ENCODE data around the gene FOXK1.

The FOXK1 gene

GRCh38 chr7:4782333-4783291 is 100.5 kb downstream of the FOXK1 start:
- H3K4me2 ChIP-seq (ENCODE audit: low read length) = no peak overlapping the region
- no peaks in the 10 kb centered on the region for H3K9me3 ChIP-seq (ENCODE audit: insufficient read depth, low read length)
- H3K9ac ChIP-seq (ENCODE audit: low read length) = no peak overlapping the region
- no peak overlapping the region for H2AFZ ChIP-seq (ENCODE audit: low read depth, low read length)
- H4K20me1 ChIP-seq (ENCODE audit: insufficient read depth, low read length) = no peaks in the 10 kb centered on the region
- H3K4me3 ChIP-seq (ENCODE audit: low read length) = no peak overlapping the region
- H3K79me2 ChIP-seq (ENCODE audit: low read length) = peaks cover 8% of the 10 kb centered on the region
- no peaks in the 10 kb centered on the region for H3K36me3 ChIP-seq (replicated peaks; ENCODE audit: low read depth, low read length)
- H3K4me1 ChIP-seq (ENCODE audit: low read length) = no peaks in the 10 kb centered on the region
- TF ChIP-seq EZH2phosphoT487 (IDR thresholded peaks at IDR 0.05; ENCODE audit: low read depth) (no peak), CTCF (IDR thresholded peaks at IDR 0.05; ENCODE audit: low read depth, low read length) (no peak)
- no peak overlapping the region for H3K27ac ChIP-seq (ENCODE audit: low read length)
- no peaks in the 10 kb centered on the region for H3K27me3 ChIP-seq (ENCODE audit: low read depth, low read length)

- Histone ChIP-seq H3K4me1 (ENCODE audit: low read length) (no peaks in the 10 kb centered on the region), H3K27me3 (ENCODE audit: low read depth, low read length) (no peaks in the 10 kb centered on the region), H3K9me3 (ENCODE audit: insufficient read depth, low read length) (no peaks in the 10 kb centered on the region), H3K4me2 (ENCODE audit: low read length) (no peak overlapping the region), H3K79me2 (ENCODE audit: low read length) (peaks cover 1% of the 10 kb centered on the region; the same call in 1 of the 2 replicates), H2AFZ (ENCODE audit: low read depth, low read length) (no peak overlapping the region), H3K27ac (ENCODE audit: low read length) (no peak overlapping the region), H3K9ac (ENCODE audit: low read length) (no peak overlapping the region), H3K36me3 (replicated peaks; ENCODE audit: low read depth, low read length) (no peaks in the 10 kb centered on the region), H4K20me1 (ENCODE audit: insufficient read depth, low read length) (no peaks in the 10 kb centered on the region), H3K4me3 (ENCODE audit: low read length) (no peak overlapping the region)
- no peak for TF ChIP-seq CTCF (IDR thresholded peaks at IDR 0.05; ENCODE audit: low read depth, low read length)
- TF ChIP-seq EZH2phosphoT487 (IDR thresholded peaks at IDR 0.05; ENCODE audit: low read depth) = no peak
Observed at GRCh38 chr7:4783292-4783652, 101.2 kb downstream of the FOXK1 start.

- H4K20me1 ChIP-seq (ENCODE audit: insufficient read depth, low read length) = no peaks in the 10 kb centered on the region
- no peak overlapping the region for H3K9ac ChIP-seq (ENCODE audit: low read length)
- TF ChIP-seq EZH2phosphoT487 (IDR thresholded peaks at IDR 0.05; ENCODE audit: low read depth) = no peak
- no peak for TF ChIP-seq CTCF (IDR thresholded peaks at IDR 0.05; ENCODE audit: low read depth, low read length)
- no peaks in the 10 kb centered on the region for H3K79me2 ChIP-seq (ENCODE audit: low read length)
- H3K27ac ChIP-seq (ENCODE audit: low read length) = no peak overlapping the region
- no peaks in the 10 kb centered on the region for H3K27me3 ChIP-seq (ENCODE audit: low read depth, low read length)
- H3K4me2 ChIP-seq (ENCODE audit: low read length) = no peak overlapping the region
- H3K4me1 ChIP-seq (ENCODE audit: low read length) = no peaks in the 10 kb centered on the region
- H3K9me3 ChIP-seq (ENCODE audit: insufficient read depth, low read length) = no peaks in the 10 kb centered on the region
- no peak overlapping the region for H2AFZ ChIP-seq (ENCODE audit: low read depth, low read length)
- no peaks in the 10 kb centered on the region for H3K36me3 ChIP-seq (replicated peaks; ENCODE audit: low read depth, low read length)
- no peak overlapping the region for H3K4me3 ChIP-seq (ENCODE audit: low read length)
Observed at GRCh38 chr7:4783762-4784351, 101.8 kb downstream of the FOXK1 start.

- H3K27me3 ChIP-seq (ENCODE audit: low read depth, low read length) = no peaks in the 10 kb centered on the region
- H3K36me3 ChIP-seq (replicated peaks; ENCODE audit: low read depth, low read length) = no peaks in the 10 kb centered on the region
- H3K79me2 ChIP-seq (ENCODE audit: low read length) = no peaks in the 10 kb centered on the region
- no peaks in the 10 kb centered on the region for H3K4me1 ChIP-seq (ENCODE audit: low read length)
- no peak overlapping the region for H2AFZ ChIP-seq (ENCODE audit: low read depth, low read length)
- no peaks in the 10 kb centered on the region for H4K20me1 ChIP-seq (ENCODE audit: insufficient read depth, low read length)
- no peak overlapping the region for H3K9ac ChIP-seq (ENCODE audit: low read length)
- no peak overlapping the region for H3K4me2 ChIP-seq (ENCODE audit: low read length)
- no peak for TF ChIP-seq EZH2phosphoT487 (IDR thresholded peaks at IDR 0.05; ENCODE audit: low read depth)
- no peak for TF ChIP-seq CTCF (IDR thresholded peaks at IDR 0.05; ENCODE audit: low read depth, low read length)
- H3K9me3 ChIP-seq (ENCODE audit: insufficient read depth, low read length) = no peaks in the 10 kb centered on the region
- no peak overlapping the region for H3K27ac ChIP-seq (ENCODE audit: low read length)
- H3K4me3 ChIP-seq (ENCODE audit: low read length) = no peak overlapping the region
Observed at GRCh38 chr7:4784799-4785198, 102.7 kb downstream of the FOXK1 start.
